Left lung (tissue), 10 donors: ENCODE data around the gene CKM. TPM values are rescaled to one million over a fixed set of nuclear protein-coding genes. Genes with fewer than 3 reads are reported as not detected.

Experiments
- ATAC-seq: fragments of 200-7000 bp; cut with Tn5 transposase; one replicate; pipeline ENCODE4 v1.9.1; 2020; ENCODE audit warnings: moderate library complexity
- DNase-seq, 4 donors: peaks; one replicate each; pipeline ENCODE4 v3.0.0-alpha.2; 2013 to 2020
- H3K27ac ChIP-seq, 2 donors: fragments of 200-600 bp; sonication (generic) in 1 of 2; one replicate each; pipeline versions ENCODE4 v1.5.0 to v1.8.0; 2020 to 2021
- H3K27me3 ChIP-seq, 2 donors: fragments of 200-600 bp; sonication (generic) in 1 of 2; one replicate each; pipeline versions ENCODE4 v1.5.0 to v1.8.0; 2020 to 2021
- H3K36me3 ChIP-seq, 2 donors: fragments of 200-600 bp; sonication (generic) in 1 of 2; one replicate each; pipeline versions ENCODE4 v1.5.0 to v1.8.0; 2020 to 2021
- H3K4me1 ChIP-seq, 2 donors: fragments of 200-600 bp; one replicate each; pipeline ENCODE4 v1.8.0; 2021
- H3K4me3 ChIP-seq, 2 donors: fragments of 200-600 bp; sonication (generic) in 1 of 2; one replicate each; pipeline versions ENCODE4 v1.5.0 to v1.8.0; 2020 to 2021; ENCODE audit warnings: mild to moderate bottlenecking in 1 of 2
- H3K9me3 ChIP-seq, 2 donors: fragments of 200-600 bp; sonication (generic) in 1 of 2; one replicate each; pipeline versions ENCODE4 v1.5.0 to v1.8.0; 2020 to 2021
- intact Hi-C, 2 donors: fragments of 100-400 bp; cut with DNase I; formaldehyde crosslinking; loops; one replicate each; pipeline versions ENCODE4 v1.11.2 to v1.14.2; 2022
- polyA plus RNA-seq, 6 donors: library from polyadenylated mRNA; unstranded; fragments of 120-200 nt; gene quantifications; one replicate each; pipeline ENCODE4 v1.2.1, GENCODE V29; 2013; ENCODE audit not compliant: insufficient read length in 6 of 6
- total RNA-seq, 2 donors: library from RNA; stranded (reverse); fragmentation: NEBNext Ultra II Directional; extraction: Animal tissue kit (Norgen Biotek cat#: 25700); gene quantifications; one replicate each; pipeline ENCODE4 v1.2.1, GENCODE V29; 2021
- TF ChIP-seq, protein P1 (sequence below), 2 donors: fragments of 200-600 bp; sonication (generic) in 1 of 2; IDR thresholded peaks; one replicate each; pipeline versions ENCODE4 v1.5.0 to v1.8.0; 2021; ENCODE audit warnings: antibody characterized with exemption in 2 of 2
- donor health status: DM: no; HTN: yes; CAD: no.
- donor health status: DM: no; HTN: no; CAD: no.

CKM gene
- total and polyA plus RNA-seq, 8 donors = 0.20 to 1.7 (median 0.38) TPM

DNA sequence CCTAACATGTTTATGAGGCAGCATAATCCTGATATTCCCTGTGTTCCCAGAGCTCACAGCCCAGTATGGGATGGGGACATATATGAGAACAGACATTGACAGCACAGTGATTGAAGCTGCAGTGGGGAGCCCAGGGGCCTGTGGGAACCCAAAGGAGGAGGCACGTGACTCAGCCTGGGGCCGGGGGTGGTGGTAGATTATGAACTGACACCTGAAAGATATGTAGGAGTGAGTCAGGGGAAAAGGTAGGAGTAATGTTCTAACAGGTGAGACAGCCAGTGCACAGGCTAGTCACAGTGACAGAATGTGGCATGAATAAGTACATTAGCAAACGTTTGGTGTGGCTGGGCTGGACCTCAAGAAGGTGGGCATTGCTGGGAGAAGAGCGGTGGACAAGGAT, 29.0 kb downstream of the CKM start:
- no peaks in the 10 kb centered on the region for H3K27me3 ChIP-seq
- ATAC-seq (no peak), DNase-seq (no peak)
- no peak overlapping the region for H3K27ac ChIP-seq
- H3K4me1 ChIP-seq = no peaks in the 10 kb centered on the region
- TF ChIP-seq, protein P1, sequence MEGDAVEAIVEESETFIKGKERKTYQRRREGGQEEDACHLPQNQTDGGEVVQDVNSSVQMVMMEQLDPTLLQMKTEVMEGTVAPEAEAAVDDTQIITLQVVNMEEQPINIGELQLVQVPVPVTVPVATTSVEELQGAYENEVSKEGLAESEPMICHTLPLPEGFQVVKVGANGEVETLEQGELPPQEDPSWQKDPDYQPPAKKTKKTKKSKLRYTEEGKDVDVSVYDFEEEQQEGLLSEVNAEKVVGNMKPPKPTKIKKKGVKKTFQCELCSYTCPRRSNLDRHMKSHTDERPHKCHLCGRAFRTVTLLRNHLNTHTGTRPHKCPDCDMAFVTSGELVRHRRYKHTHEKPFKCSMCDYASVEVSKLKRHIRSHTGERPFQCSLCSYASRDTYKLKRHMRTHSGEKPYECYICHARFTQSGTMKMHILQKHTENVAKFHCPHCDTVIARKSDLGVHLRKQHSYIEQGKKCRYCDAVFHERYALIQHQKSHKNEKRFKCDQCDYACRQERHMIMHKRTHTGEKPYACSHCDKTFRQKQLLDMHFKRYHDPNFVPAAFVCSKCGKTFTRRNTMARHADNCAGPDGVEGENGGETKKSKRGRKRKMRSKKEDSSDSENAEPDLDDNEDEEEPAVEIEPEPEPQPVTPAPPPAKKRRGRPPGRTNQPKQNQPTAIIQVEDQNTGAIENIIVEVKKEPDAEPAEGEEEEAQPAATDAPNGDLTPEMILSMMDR (IDR thresholded peaks at IDR 0.05) = no peak
- H3K4me3 ChIP-seq = no peak overlapping the region
- H3K9me3 ChIP-seq = no peaks in the 10 kb centered on the region
- peaks cover 0 to 72% of the 10 kb centered on the region in 2 donors for H3K36me3 ChIP-seq
- intact Hi-C loops = no loop called here

DNA sequence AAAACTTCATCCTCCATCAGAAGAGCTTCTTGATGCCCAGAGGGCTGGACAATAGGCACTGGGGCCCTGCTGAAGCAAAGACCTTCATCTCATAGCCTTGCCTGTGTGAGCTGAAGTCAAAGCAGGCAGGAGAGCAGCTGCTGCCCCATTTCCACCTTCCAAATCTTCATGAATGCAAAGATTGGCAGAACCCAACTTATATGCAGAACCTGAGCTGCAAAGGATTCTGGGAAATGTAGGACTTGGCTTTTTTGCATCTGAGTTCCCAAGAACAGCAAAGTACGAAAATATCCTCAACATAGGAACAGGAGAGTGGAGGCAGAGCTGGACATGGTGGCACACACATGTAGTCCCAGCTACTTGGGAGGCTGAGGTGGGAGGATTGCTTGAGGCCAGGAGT, 30.8 kb downstream of the CKM start:
- Histone ChIP-seq H3K27ac (no peak overlapping the region), H3K4me1 (no peaks in the 10 kb centered on the region), H3K9me3 (no peaks in the 10 kb centered on the region), H3K27me3 (no peaks in the 10 kb centered on the region), H3K4me3 (no peak overlapping the region), H3K36me3 (peaks cover 0 to 77% of the 10 kb centered on the region in 2 donors)
- TF ChIP-seq, protein P1 (IDR thresholded peaks at IDR 0.05) = no peak
- intact Hi-C loops = no loop called here
- no peak for DNase-seq
- ATAC-seq = no peak

DNA sequence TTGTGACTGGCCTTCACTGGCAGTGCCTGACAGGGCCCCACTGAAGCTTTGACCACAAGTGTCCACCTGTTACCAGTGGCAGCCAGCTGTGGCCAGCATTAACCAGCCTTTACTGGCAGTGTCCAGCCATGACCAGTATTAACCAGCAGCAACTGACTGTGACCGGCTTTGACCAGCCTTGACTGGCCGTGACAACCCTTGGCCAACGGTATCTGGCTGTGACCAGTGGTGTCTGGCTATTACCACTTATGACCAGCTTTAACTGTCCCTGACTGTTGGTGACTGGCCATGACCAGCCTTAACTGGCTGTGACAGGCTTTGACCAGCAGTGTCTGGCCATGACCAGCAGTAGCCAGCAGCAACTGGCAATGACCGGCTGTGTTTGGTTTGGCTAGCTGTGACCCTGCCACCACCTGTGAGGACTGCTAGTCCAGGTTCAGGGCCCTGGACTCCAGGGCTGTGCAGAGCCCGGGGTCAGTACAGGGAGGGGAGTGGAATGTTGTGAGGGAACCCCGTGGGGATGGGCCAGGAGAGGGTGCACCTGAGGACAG, 32.2 kb downstream of the CKM start:
- DNase-seq (no peak), ATAC-seq (no peak)
- Histone ChIP-seq H3K27me3 (no peaks in the 10 kb centered on the region), H3K9me3 (no peaks in the 10 kb centered on the region), H3K27ac (no peak overlapping the region), H3K4me1 (no peaks in the 10 kb centered on the region), H3K4me3 (no peak overlapping the region), H3K36me3 (peaks cover 0 to 70% of the 10 kb centered on the region in 2 donors)
- TF ChIP-seq, protein P1 (IDR thresholded peaks at IDR 0.05) = no peak
- intact Hi-C loops = no loop called here

DNA sequence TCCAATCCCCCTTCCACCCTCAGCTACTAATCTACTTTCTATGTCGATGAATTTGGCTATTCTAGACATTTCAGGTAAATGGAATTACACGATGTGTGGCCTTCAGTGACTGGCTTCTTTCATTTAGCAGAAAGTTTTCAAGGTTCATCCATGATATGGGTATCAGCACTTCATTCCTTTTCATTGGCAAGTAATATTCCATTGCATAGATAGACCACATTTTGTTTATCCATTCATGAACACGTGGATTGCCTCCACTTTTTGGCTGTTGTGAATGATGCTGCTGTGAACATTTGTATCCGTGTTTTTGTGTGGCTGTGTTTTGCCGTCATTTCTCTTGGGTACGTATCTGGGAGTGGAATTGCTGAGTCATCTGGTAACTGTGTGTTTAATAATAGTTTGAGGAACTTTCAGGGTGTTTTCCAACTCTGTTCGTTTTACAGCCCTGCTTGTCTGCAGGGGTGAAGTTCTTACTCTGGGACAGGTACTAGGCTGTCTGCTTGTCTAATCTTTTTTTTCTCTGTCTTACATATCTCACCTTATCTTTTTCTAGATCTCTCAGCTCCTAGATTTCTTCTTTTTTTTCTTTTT, 39.1 kb downstream of the CKM start:
- Histone ChIP-seq H3K36me3 (peaks cover 0 to 85% of the 10 kb centered on the region in 2 donors), H3K4me3 (no peak overlapping the region), H3K27me3 (no peaks in the 10 kb centered on the region), H3K27ac (peak overlapping the region in 1 of 2 donors; percentile 80), H3K9me3 (no peaks in the 10 kb centered on the region), H3K4me1 (peaks cover 0 to 13% of the 10 kb centered on the region in 2 donors)
- TF ChIP-seq, protein P1 (IDR thresholded peaks at IDR 0.05) = no peak
- intact Hi-C loops = no loop called here
- DNase-seq (no peak), ATAC-seq (peak; percentile 37)

DNA sequence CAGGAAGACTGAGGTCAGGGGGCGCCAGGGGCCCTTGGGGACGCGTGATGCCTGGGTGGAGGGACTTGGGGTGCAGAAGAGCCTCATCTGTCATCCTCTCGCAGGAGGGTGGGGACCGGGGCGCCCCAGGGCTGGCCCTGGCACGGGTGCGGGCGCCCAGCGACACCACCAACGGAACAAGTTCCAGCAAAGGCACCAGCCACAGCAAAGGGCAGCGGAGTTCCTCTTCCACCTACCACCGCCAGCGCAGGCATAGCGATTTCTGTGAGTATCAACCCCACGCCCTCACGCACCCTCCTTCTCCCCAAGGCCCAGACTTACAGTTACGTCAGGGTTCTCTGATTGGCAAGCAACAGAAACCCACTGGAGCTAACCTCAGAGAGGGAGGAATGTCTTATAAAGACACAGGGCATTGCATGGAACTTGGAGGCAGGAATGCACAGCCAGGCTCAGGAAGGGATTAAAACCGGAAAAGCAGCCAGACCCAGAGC, 42.2 kb downstream of the CKM start:
- DNase-seq = no peak
- Histone ChIP-seq H3K4me3 (no peak overlapping the region), H3K36me3 (peaks cover 0 to 81% of the 10 kb centered on the region in 2 donors), H3K27me3 (no peaks in the 10 kb centered on the region), H3K9me3 (no peaks in the 10 kb centered on the region), H3K4me1 (peaks cover 0 to 13% of the 10 kb centered on the region in 2 donors), H3K27ac (peak overlapping the region in 1 of 2 donors; percentile 5)
- no peak for ATAC-seq
- intact Hi-C loops = no loop called here
- TF ChIP-seq, protein P1 (IDR thresholded peaks at IDR 0.05) = no peak
